GM18526 (cell line): ENCODE data around the gene CBFB.

Experiments used
- POLR2A ChIP-seq: IDR thresholded peaks from 3 replicates; pipeline ENCODE4 v1.6.1; 2011; ENCODE audit not compliant: insufficient read length; ENCODE audit errors: extremely low read depth

CBFB gene

GRCh38 chr16:67055712-67056487 is 27.0 kb downstream of the CBFB start:
- TF ChIP-seq POLR2A, result no peak

DNA sequence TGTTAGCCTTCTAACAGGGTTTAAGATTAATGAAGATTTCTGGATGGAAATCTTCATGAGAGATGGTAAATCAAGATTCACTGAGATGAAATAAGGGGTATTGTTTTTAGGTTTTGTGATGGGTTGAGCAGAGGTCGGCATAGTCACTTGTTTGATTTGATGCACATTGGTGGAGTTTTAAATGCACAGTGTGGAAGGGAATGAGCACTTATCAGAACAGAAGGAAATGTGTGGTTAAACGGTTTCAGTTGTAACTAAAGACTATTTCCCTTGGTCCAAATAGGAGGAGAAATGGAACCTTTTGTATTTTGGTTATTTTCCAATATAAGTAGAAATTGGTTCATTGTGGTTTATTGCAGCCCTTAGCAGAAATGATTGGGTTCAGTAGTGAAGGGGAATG is 34.1 kb downstream of the CBFB start:
- no peak for TF ChIP-seq POLR2A

- TF ChIP-seq POLR2A, result no peak
Observed at GRCh38 chr16:67068212-67068753, 39.3 kb downstream of the CBFB start.

- TF ChIP-seq POLR2A, result no peak
Observed at GRCh38 chr16:67071476-67072048, 42.6 kb downstream of the CBFB start.

DNA sequence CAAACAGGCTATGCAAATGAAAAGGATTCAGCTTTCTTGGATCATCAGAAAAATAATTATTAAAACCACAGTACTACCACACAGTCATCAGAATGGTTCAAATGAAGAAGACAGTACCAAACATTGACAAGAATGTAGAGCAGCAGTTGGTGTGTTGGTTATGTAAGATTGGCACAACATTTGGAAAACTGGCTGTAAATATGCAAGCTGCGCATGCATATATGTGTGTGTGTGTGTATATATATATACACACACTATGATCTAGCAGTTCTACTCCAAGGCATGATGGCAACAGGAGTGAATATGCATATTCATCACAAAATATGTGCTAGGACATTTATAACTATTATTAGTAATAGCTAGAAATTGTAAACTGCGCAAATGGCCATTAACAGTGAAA is 46.4 kb downstream of the CBFB start:
- no peak for TF ChIP-seq POLR2A

DNA sequence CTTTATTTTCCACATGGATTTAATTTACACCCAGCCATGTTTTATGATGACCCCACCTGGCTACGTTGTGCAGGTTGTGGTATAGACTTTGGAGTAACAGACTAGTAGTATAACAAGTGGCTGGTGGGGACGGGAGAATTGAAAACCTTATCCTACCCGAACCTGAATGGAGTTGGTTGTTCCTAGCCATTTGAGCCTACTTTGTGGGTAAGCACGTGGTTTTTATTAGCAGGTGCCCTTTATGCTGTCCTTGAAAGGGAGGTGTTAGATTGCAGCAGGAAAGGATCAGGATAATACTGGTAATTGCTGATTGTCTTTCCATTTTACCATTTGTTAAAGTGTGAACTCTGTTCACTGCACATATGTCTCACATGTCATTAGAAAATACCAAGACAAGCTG is 48.9 kb downstream of the CBFB start:
- no peak for TF ChIP-seq POLR2A

GRCh38 chr16:67082100-67082499 is 53.2 kb downstream of the CBFB start:
- no peak for TF ChIP-seq POLR2A

DNA sequence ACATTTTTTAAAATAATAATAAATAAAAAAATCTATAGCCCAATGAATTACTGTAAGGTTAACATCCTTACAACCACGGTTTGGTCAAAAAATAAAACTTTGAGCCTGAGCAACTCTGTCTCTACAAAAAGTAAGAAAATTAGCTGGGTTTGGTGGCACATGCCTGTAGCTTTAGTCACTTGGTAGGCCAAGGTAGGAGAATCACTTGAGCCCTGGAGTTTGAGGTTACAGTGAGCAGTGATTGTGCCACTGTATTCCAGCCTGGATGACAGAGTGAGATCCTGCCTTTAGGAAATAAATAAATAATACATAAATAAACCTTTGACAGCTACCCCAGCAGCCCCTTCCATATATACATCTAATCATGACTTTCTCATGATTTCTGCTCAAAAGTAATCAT is 53.9 kb downstream of the CBFB start:
- TF ChIP-seq POLR2A, result no peak

DNA sequence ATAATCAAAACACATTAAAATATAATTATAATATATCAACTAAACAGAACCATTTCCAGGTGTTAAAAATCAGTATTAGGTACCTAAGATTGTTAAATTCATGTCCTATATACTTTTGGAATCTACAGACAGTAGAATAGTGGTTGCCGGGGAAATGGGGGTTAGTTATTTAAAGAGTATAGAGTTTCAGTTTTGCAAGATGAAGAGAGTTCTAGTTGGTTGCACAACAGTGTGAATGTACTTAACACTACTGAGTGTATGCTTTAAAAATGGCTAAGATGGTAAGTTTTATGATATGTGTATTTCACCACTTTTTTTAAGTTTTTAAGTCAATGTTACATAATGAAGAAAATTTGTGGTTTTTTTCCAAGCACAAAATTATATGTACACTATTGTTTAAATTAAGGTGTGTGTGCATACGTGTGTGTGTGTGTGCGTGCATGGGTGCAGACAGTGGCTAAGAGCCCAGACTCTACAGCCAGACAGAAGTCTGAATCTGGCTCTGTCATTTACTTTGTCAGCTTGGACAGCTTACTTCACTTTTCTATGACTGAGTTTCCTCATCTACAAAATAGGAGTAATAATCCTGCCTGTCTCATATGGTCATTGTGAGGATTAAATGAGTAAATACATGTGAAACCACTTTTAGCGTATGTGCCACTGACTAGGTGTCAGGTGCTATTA is 55.5 kb downstream of the CBFB start:
- no peak for TF ChIP-seq POLR2A

DNA sequence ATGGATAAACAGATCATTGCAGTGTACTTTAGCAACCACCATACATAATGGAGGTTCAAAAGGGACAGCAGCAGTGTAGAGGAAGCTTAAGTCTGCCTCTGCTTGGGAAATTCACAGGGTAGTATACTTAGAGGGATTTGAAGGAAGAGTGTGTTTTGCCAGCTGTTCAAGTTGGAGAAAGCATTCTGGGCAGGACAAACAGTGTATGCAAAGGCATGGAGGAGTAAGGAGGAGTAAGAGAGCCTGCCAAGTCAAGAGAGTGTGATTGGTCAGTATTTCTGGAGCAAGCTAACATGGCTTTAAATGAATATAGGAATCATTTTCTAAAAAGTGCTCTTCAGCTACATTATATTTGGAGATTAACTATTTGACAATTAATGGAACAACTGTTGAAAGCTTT is 57.9 kb downstream of the CBFB start:
- no peak for TF ChIP-seq POLR2A

GRCh38 chr16:67087291-67087690 is 58.3 kb downstream of the CBFB start:
- no peak for TF ChIP-seq POLR2A

DNA sequence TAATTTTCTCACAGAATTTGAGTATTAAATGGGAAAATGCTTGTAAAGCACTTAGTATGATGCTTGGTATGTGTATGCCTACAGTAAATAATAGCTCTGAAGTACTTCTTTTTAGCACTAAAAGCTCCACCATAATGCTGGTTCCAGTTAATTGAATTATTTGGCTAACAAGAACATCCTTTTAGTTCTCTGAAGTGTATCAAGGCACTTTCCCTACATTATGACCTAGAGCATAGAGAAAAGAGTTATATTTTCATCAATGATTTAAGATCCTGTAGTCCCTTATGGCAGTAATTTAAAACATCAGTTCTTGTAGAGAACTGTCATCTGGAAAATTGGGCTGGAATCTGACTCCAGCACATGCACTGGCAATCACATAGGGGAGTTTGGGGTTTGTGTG is 58.9 kb downstream of the CBFB start:
- TF ChIP-seq POLR2A, result no peak

GRCh38 chr16:67088551-67088950 is 59.6 kb downstream of the CBFB start:
- no peak for TF ChIP-seq POLR2A

DNA sequence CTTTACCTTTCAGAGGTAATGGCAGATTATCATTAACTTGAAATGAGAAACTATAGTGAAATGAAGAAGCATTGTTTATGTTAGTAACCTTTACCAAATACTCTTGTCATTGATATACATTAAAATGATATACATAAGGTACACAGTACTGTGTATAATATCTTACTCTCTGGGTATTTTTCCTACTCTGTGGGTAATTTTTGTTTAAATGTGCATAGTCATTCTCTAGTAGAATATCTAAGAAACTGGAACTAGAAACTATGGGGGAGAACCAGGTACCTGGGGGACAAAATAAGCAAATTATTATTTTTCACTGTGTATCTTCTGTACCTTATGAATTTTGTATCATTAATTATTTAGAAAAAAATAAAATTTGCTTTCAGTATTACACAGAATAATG is 60.2 kb downstream of the CBFB start:
- TF ChIP-seq POLR2A, result no peak

DNA sequence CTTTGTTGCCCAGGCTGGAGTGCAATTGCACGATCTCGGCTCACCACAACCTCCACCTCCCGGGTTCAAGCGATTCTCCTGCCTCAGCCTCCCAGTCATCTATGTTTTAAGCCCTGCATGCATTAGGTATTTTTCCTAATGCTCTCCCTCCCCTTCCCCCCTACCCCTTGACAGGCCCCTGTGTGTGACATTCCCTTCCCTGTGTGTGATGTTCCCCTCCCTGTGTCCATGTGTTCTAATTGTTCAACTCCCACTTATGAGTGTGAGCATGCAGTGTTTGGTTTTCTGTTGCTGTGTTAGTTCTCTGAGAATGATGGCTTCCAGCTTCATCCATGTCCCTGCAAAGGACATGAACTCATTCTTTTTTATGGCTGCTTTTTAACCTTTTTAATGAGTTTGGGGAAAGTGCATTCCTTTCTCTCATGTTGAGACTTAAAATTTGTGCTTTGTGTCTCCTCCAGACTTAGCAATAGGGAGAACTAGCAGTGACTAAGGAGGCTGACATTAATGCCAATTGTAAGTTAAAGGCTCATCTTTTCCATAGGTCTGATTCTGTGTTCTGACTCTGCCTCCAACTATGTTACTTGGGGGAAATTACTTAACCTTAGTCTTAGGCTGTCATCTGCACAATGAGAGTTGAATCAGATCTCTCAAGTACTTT is 63.1 kb downstream of the CBFB start:
- no peak for TF ChIP-seq POLR2A
